Astrocyte of the spinal cord (primary cell): ENCODE results near the gene KANK3.

Experiments used
- DNase-seq: peaks from one replicate; pipeline ENCODE4 v3.0.0; 2011; ENCODE audit warnings: low read depth, low spot score
- H3K4me3 ChIP-seq: 2 replicates; pipeline ENCODE4 v1.5.1; 2011; ENCODE audit warnings: low read depth, mild to moderate bottlenecking, low read length, moderate library complexity
- CTCF ChIP-seq: IDR thresholded peaks from 2 replicates; pipeline ENCODE4 v1.5.1; 2012; ENCODE audit warnings: low read depth, mild to moderate bottlenecking, low read length, inconsistent platforms
- in situ Hi-C: cut with HindIII; loops from 2 replicates; pipeline ENCODE4 v1.10.0; 2017; ENCODE audit warnings: low sequenced_read_pairs

KANK3 gene

GRCh38 chr19:8340341-8341096 lies 2.5 kb downstream of the KANK3 start:
- in situ Hi-C loops = no loop called here
- DNase-seq = no peak
- TF ChIP-seq CTCF = no peak
- no peak overlapping the region for H3K4me3 ChIP-seq

- in situ Hi-C loops = no loop called here
- DNase-seq = no peak
- no peak overlapping the region for H3K4me3 ChIP-seq
- TF ChIP-seq CTCF = no peak
Measured at GRCh38 chr19:8338835-8339234, 4.2 kb downstream of the KANK3 start.

GRCh38 chr19:8337728-8338127 lies 5.3 kb downstream of the KANK3 start:
- in situ Hi-C loops = no loop called here
- H3K4me3 ChIP-seq = no peak overlapping the region
- TF ChIP-seq CTCF = no peak
- DNase-seq = no peak

- in situ Hi-C loops = no loop called here
- no peak overlapping the region for H3K4me3 ChIP-seq
- no peak for TF ChIP-seq CTCF
- DNase-seq = no peak
Measured at GRCh38 chr19:8336660-8337059, 6.4 kb downstream of the KANK3 start.

GRCh38 chr19:8336072-8336569 lies 6.9 kb downstream of the KANK3 start:
- in situ Hi-C loops = no loop called here
- no peak for TF ChIP-seq CTCF
- H3K4me3 ChIP-seq = no peak overlapping the region
- no peak for DNase-seq

GRCh38 chr19:8335343-8336071 lies 7.6 kb downstream of the KANK3 start:
- in situ Hi-C loops = no loop called here
- H3K4me3 ChIP-seq = no peak overlapping the region
- no peak for TF ChIP-seq CTCF
- DNase-seq = no peak
